Measurements from ENCODE around the gene PDZRN3. TPM values are rescaled to one million over a fixed set of nuclear protein-coding genes. Genes with fewer than 3 reads are reported as not detected.

The PDZRN3 gene
- total and polyA plus RNA-seq, 2 of the 13 experiments (the other 11 are each of a cell fraction or from before 2014, with no cell fraction given), result not detected

- CTCF ChIA-PET (ENCODE audit: low intra/inter-chr PET ratio, low total read pairs), result no interaction called here
- 58% methylated on average over 3 of the region's 3 CpGs for WGBS (ENCODE audit: low lambda C conversion rate)
- ATAC-seq, result no peak
- no peaks in the 10 kb centered on the region; a peak in 1 of 5 replicates for H3K27me3 ChIP-seq (ENCODE audit: control insufficient read depth in 1 of 2, insufficient read depth in 2 of 2, low read length in 2 of 2)
- H3K4me3 ChIP-seq (replicated peaks in 1 of 3; ENCODE audit: insufficient read depth in 1 of 3, low read depth in 2 of 3, low read length in 3 of 3), result no peak overlapping the region
- no peaks in the 10 kb centered on the region for H3K36me3 ChIP-seq (replicated peaks in 1 of 2; ENCODE audit: control insufficient read depth in 1 of 2, insufficient read depth in 2 of 2, low read length in 2 of 2)
- no peaks in the 10 kb centered on the region for H3K4me1 ChIP-seq (ENCODE audit: insufficient read depth, low read length)
- no peak overlapping the region for H2AFZ ChIP-seq (ENCODE audit: low read length)
- BruUV-seq (replicated peaks), result no TSS peak
- H3K9ac ChIP-seq (ENCODE audit: insufficient read depth, low read depth, low read length), result no peak overlapping the region
- H3K79me2 ChIP-seq (ENCODE audit: insufficient read depth, low read length), result no peaks in the 10 kb centered on the region
- H3K9me3 ChIP-seq (ENCODE audit: low read length), result no peaks in the 10 kb centered on the region
- intact Hi-C loops (cut with micrococcal nuclease; ENCODE audit: unreplicated experiment), result no loop called here
- H4K20me1 ChIP-seq (ENCODE audit: insufficient read depth, low read length), result no peaks in the 10 kb centered on the region
- TF ChIP-seq, protein P1, sequence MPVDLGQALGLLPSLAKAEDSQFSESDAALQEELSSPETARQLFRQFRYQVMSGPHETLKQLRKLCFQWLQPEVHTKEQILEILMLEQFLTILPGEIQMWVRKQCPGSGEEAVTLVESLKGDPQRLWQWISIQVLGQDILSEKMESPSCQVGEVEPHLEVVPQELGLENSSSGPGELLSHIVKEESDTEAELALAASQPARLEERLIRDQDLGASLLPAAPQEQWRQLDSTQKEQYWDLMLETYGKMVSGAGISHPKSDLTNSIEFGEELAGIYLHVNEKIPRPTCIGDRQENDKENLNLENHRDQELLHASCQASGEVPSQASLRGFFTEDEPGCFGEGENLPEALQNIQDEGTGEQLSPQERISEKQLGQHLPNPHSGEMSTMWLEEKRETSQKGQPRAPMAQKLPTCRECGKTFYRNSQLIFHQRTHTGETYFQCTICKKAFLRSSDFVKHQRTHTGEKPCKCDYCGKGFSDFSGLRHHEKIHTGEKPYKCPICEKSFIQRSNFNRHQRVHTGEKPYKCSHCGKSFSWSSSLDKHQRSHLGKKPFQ (CRISPR knock-in tag; IDR thresholded peaks at IDR 0.05; ENCODE audit: insufficient replicate concordance), result no peak
- TF ChIP-seq NR2F2 (IDR thresholded peaks at IDR 0.05; ENCODE audit: borderline replicate concordance, low read depth) (no peak), MEIS2 (CRISPR knock-in tag; IDR thresholded peaks at IDR 0.05) (no peak), ZNF724P (CRISPR knock-in tag; IDR thresholded peaks at IDR 0.05; ENCODE audit: borderline replicate concordance) (no peak), KDM6A (CRISPR knock-in tag; IDR thresholded peaks at IDR 0.05; ENCODE audit: low read depth) (no peak), TOE1 (CRISPR knock-in tag; IDR thresholded peaks at IDR 0.05) (no peak), STAG1 (CRISPR knock-in tag; IDR thresholded peaks at IDR 0.05) (no peak), NPAS2 (CRISPR knock-in tag; IDR thresholded peaks at IDR 0.05; ENCODE audit: borderline replicate concordance) (no peak), TFAP4 (IDR thresholded peaks at IDR 0.05; ENCODE audit: borderline replicate concordance, low read depth) (no peak), NRL (CRISPR knock-in tag; IDR thresholded peaks at IDR 0.05; ENCODE audit: borderline replicate concordance) (no peak), MTF1 (CRISPR knock-in tag; IDR thresholded peaks at IDR 0.05) (no peak), ZBTB8A (CRISPR knock-in tag; IDR thresholded peaks at IDR 0.05; ENCODE audit: borderline replicate concordance, low read depth) (no peak)
- TF ChIP-seq, protein P2, sequence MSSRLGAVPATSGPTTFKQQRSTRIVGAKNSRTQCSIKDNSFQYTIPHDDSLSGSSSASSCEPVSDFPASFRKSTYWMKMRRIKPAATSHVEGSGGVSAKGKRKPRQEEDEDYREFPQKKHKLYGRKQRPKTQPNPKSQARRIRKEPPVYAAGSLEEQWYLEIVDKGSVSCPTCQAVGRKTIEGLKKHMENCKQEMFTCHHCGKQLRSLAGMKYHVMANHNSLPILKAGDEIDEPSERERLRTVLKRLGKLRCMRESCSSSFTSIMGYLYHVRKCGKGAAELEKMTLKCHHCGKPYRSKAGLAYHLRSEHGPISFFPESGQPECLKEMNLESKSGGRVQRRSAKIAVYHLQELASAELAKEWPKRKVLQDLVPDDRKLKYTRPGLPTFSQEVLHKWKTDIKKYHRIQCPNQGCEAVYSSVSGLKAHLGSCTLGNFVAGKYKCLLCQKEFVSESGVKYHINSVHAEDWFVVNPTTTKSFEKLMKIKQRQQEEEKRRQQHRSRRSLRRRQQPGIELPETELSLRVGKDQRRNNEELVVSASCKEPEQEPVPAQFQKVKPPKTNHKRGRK (CRISPR knock-in tag; IDR thresholded peaks at IDR 0.05), result no peak
- FAIRE-seq, result no peak
- H3K27ac ChIP-seq (ENCODE audit: extremely low read length, insufficient read depth, low read length), result no peak overlapping the region
- DNase-seq (ENCODE audit: low spot score), result no peak
- POLR2A ChIA-PET, result no interaction called here
- H3K4me2 ChIP-seq (ENCODE audit: low read depth, low read length), result no peak overlapping the region
- in situ Hi-C loops (cut with HindIII; ENCODE audit: extremely low pct_ligation_motif_present, low pct_unique_long_range_greater_than_20kb), result no loop called here
Observed at GRCh38 chr3:73548436-73548835, 76.3 kb downstream of the PDZRN3 start.

Data from HepG2 (cell line).